ENCODE measurements around the gene TMC1.

The TMC1 gene

GRCh38 chr9:72703574-72703973 is 182.2 kb downstream of the TMC1 start:
- DNase-seq, result no peak
- intact Hi-C loops (cut with DNase I), result no loop called here

- no peak for DNase-seq
- intact Hi-C loops (cut with DNase I), result no loop called here
These were observed 183.4 kb downstream of the TMC1 start for GRCh38 chr9:72704688-72705375.

GRCh38 chr9:72718503-72718902 is 197.1 kb downstream of the TMC1 start:
- DNase-seq, result no peak
- intact Hi-C loops (cut with DNase I), result no loop called here

GRCh38 chr9:72721067-72721466 is 199.7 kb downstream of the TMC1 start:
- intact Hi-C loops (cut with DNase I), result no loop called here

GRCh38 chr9:72726947-72727346 is 205.5 kb downstream of the TMC1 start:
- intact Hi-C loops (cut with DNase I), result no loop called here
- no peak for DNase-seq

More at GRCh38 chr9:72721067-72721466, 199.7 kb downstream of the TMC1 start:
- no peak for DNase-seq

GRCh38 chr9:72728031-72728770 is 206.8 kb downstream of the TMC1 start:
- DNase-seq, result no peak
- intact Hi-C loops (cut with DNase I), result no loop called here

- intact Hi-C loops (cut with DNase I), result no loop called here
- peak in 3 of 42 donors; percentile 4 to 12 (median 4) for DNase-seq
These were observed 212.5 kb downstream of the TMC1 start for GRCh38 chr9:72733895-72734294.

- no peak for DNase-seq
- intact Hi-C loops (cut with DNase I), result no loop called here
These were observed 213.2 kb downstream of the TMC1 start for GRCh38 chr9:72734631-72735030.

GRCh38 chr9:72743836-72744235 is 222.4 kb downstream of the TMC1 start:
- intact Hi-C loops (cut with DNase I), result no loop called here
- no peak for DNase-seq

GRCh38 chr9:72749276-72749675 is 227.9 kb downstream of the TMC1 start:
- DNase-seq, result no peak
- intact Hi-C loops (cut with DNase I), result no loop called here

- intact Hi-C loops (cut with DNase I), result loop anchor here (10.0 kb wide), 1 partner anchor 477 kb away; no protein-coding TSS in a partner anchor
- no peak for DNase-seq
These were observed 230.1 kb downstream of the TMC1 start for GRCh38 chr9:72751541-72751940.

GRCh38 chr9:72753266-72753893 is 232.0 kb downstream of the TMC1 start:
- peak in 23 of 42 donors; percentile 14 to 55 (median 33) for DNase-seq
- intact Hi-C loops (cut with DNase I), result loop anchor here (10.0 kb wide), 1 partner anchor 479 kb away; no protein-coding TSS in a partner anchor

- DNase-seq, result no peak
- intact Hi-C loops (cut with DNase I), result loop anchor here (10.0 kb wide), 1 partner anchor 481 kb away; no protein-coding TSS in a partner anchor
These were observed 234.4 kb downstream of the TMC1 start for GRCh38 chr9:72755836-72756235.

- intact Hi-C loops (cut with DNase I), result loop anchor here (10.0 kb wide), 1 partner anchor 484 kb away; no protein-coding TSS in a partner anchor
These were observed 237.5 kb downstream of the TMC1 start for GRCh38 chr9:72758944-72759343.

GRCh38 chr9:72763022-72763421 is 241.6 kb downstream of the TMC1 start:
- intact Hi-C loops (cut with DNase I), result no loop called here
- no peak for DNase-seq

More at GRCh38 chr9:72758944-72759343, 237.5 kb downstream of the TMC1 start:
- no peak for DNase-seq

- no peak for DNase-seq
- intact Hi-C loops (cut with DNase I), result no loop called here
These were observed 248.1 kb downstream of the TMC1 start for GRCh38 chr9:72769546-72769945.

GRCh38 chr9:72772661-72773060 is 251.3 kb downstream of the TMC1 start:
- intact Hi-C loops (cut with DNase I), result no loop called here
- no peak for DNase-seq

GRCh38 chr9:72773570-72773969 is 252.2 kb downstream of the TMC1 start:
- DNase-seq, result no peak
- intact Hi-C loops (cut with DNase I), result no loop called here

GRCh38 chr9:72775570-72775969 is 254.2 kb downstream of the TMC1 start:
- DNase-seq, result no peak

GRCh38 chr9:72779614-72780013 is 258.2 kb downstream of the TMC1 start:
- intact Hi-C loops (cut with DNase I), result no loop called here
- no peak for DNase-seq

More at GRCh38 chr9:72775570-72775969, 254.2 kb downstream of the TMC1 start:
- intact Hi-C loops (cut with DNase I), result no loop called here

Measured in head of caudate nucleus (tissue), 42 donors.